Spleen (tissue), 11 donors: Measurements from ENCODE around the gene PLA2G4B. TPM values are rescaled to one million over a fixed set of nuclear protein-coding genes. Genes with fewer than 3 reads are reported as not detected.

ENCODE experiments used
- DNase-seq: peaks from one replicate; pipeline ENCODE4 v3.0.0-alpha.2; 2020
- H3K27ac ChIP-seq, 8 donors: fragments of 200-600 bp; sonication (generic) in 7 of 8; 1 replicate in 4 of 8; 2 replicates in 4 of 8; pipeline versions ENCODE4 v1.5.0 to v1.8.0; 2016 to 2021; ENCODE audit warnings: inconsistent platforms in 4 of 8, mild to moderate bottlenecking in 4 of 8, moderate library complexity in 1 of 8
- H3K27me3 ChIP-seq, 7 donors: fragments of 200-600 bp; sonication (generic) in 6 of 7; replicated peaks in 1 of 7; 1 replicate in 4 of 7; 2 replicates in 3 of 7; pipeline versions ENCODE4 v1.5.0 to v1.8.0; 2016 to 2021; ENCODE audit warnings: inconsistent platforms in 3 of 7, mild to moderate bottlenecking in 1 of 7
- H3K36me3 ChIP-seq, 6 donors: fragments of 200-600 bp; sonication (generic) in 5 of 6; 1 replicate in 4 of 6; 2 replicates in 2 of 6; pipeline versions ENCODE4 v1.5.0 to v1.8.0; 2016 to 2021; ENCODE audit warnings: inconsistent platforms in 2 of 6
- H3K4me1 ChIP-seq, 6 donors: fragments of 200-600 bp; sonication (generic) in 5 of 6; 1 replicate in 3 of 6; 2 replicates in 3 of 6; pipeline versions ENCODE4 v1.5.0 to v1.8.0; 2016 to 2021; ENCODE audit warnings: inconsistent platforms in 3 of 6
- H3K4me3 ChIP-seq, 8 donors: fragments of 200-600 bp; sonication (generic) in 7 of 8; 1 replicate in 4 of 8; 2 replicates in 4 of 8; pipeline versions ENCODE4 v1.5.0 to v1.8.0; 2016 to 2021; ENCODE audit warnings: inconsistent platforms in 4 of 8, mild to moderate bottlenecking in 4 of 8, moderate library complexity in 2 of 8
- H3K9me3 ChIP-seq, 8 donors: fragments of 200-600 bp; sonication (generic) in 7 of 8; 1 replicate in 4 of 8; 2 replicates in 4 of 8; pipeline versions ENCODE4 v1.5.0 to v1.8.0; 2016 to 2021; ENCODE audit warnings: inconsistent platforms in 4 of 8
- CTCF ChIP-seq, 11 experiments: fragments of 200-600 bp in 7 of 11; fragments of 450-650 bp in 4 of 11; sonication (generic) in 4 of 11; IDR thresholded peaks in 8 of 11; conservative IDR thresholded peaks in 3 of 11; 1 replicate in 7 of 11; 2 replicates in 4 of 11; pipeline versions ENCODE4 v1.4.0 to v1.8.0; 2016 to 2021; ENCODE audit warnings: antibody characterized with exemption in 11 of 11, inconsistent platforms in 4 of 11, mild to moderate bottlenecking in 1 of 11
- POLR2A ChIP-seq, 3 donors: fragments of 450-650 bp; IDR thresholded peaks; one replicate each; pipeline ENCODE4 v1.5.1; 2017; ENCODE audit warnings: antibody characterized with exemption in 3 of 3, mild to moderate bottlenecking in 1 of 3
- POLR2AphosphoS5 ChIP-seq, 3 donors: sonication (generic); formaldehyde crosslinking; IDR thresholded peaks; one replicate each; pipeline ENCODE4 v1.5.1; 2017; ENCODE audit warnings: antibody characterized with exemption in 3 of 3
- WGBS, 5 donors: extraction: QIAGEN DNeasy Blood & Tissue Kit in 3 of 5; methylation state at CpG; one replicate each; pipeline versions ENCODE4 v1.1.5 to v1.1.7; 2013 to 2018; 5-methylcytosine and 5-hydroxymethylcytosine counted together
- intact Hi-C: fragments of 100-400 bp; cut with DNase I; formaldehyde crosslinking; loops from one replicate; pipeline ENCODE4 v1.15.0; 2023; ENCODE audit warnings: low total_unique reads
- polyA plus RNA-seq, 3 donors: library from polyadenylated mRNA; stranded (reverse); fragments of 200-250 nt; gene quantifications; one replicate each; pipeline ENCODE4 v1.2.1, GENCODE V29; 2013
- total RNA-seq, 7 donors: library from RNA; depleted of rRNA in 3 of 7; stranded (reverse); fragments of >200 nt in 3 of 7; fragmentation: NEBNext Ultra II Directional in 4 of 7; extraction: Animal tissue kit (Norgen Biotek cat#: 25700) in 4 of 7; gene quantifications; one replicate each; pipeline versions ENCODE4 v1.1.0 to v1.2.1, GENCODE V29; 2016 to 2021
- donor health status: healthy with polysubstance abuse.
- donor health status: DM: no; HTN: no; CAD: no; lungs with moderate emphysema.
- donor health status: DM: no; HTN: no; CAD: no.
- donor health status: Bipolar disorder and iron deficiency.
- donor health status: healthy.
- donor health status: DM: no; HTN: no; CAD: no.
- donor health status: DM: yes; HTN: yes; CAD: no.

The PLA2G4B gene
- total and polyA plus RNA-seq, 10 donors = 4.0 to 20.8 (median 11.8) TPM

GRCh38 chr15:41822957-41823356 is 15.7 kb upstream of the PLA2G4B start:
- Histone ChIP-seq H3K4me1 (peaks cover 0 to 9% (median 7%) of the 10 kb centered on the region in 6 donors), H3K4me3 (no peak overlapping the region), H3K27me3 (no peaks in the 10 kb centered on the region), H3K27ac (no peak overlapping the region), H3K9me3 (no peaks in the 10 kb centered on the region), H3K36me3 (peaks cover 0 to 80% (median 54%) of the 10 kb centered on the region in 6 donors)
- no peak for DNase-seq
- WGBS, 5 donors = 94 to 98% (median 97%) methylated on average over 6 of the region's 6 CpGs
- intact Hi-C loops = no loop called here
- no peak for TF ChIP-seq CTCF (IDR thresholded peaks at IDR 0.05 in 8 of 11, conservative IDR thresholded peaks at IDR 0.05 in 3 of 11)
- no peak for TF ChIP-seq POLR2A (IDR thresholded peaks at IDR 0.05)

DNA sequence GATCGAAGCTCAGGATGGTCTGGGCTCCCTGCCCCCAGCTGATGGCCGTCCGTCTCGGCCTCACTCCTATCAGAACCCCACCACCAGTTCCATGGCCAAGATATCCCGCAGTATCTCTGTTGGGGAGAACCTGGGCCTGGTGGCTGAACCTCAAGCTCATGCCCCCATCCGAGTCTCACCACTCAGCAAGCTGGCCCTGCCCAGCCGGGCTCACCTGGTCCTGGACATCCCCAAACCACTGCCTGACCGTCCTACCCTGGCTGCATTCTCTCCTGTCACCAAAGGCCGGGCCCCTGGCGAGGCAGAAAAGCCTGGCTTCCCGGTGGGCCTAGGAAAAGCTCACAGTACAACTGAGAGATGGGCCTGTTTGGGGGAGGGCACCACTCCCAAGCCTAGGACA is 15.1 kb upstream of the PLA2G4B start:
- peaks cover 0 to 74% (median 49%) of the 10 kb centered on the region in 6 donors for H3K36me3 ChIP-seq
- H3K4me1 ChIP-seq = peaks cover under 1 to 13% (median 9%) of the 10 kb centered on the region in 6 donors
- DNase-seq = no peak
- H3K27ac ChIP-seq = no peak overlapping the region
- WGBS, 5 donors = 88 to 94% (median 91%) methylated on average over 6 to 11 of the region's 11 CpGs
- no peaks in the 10 kb centered on the region for H3K27me3 ChIP-seq
- H3K9me3 ChIP-seq = no peaks in the 10 kb centered on the region
- TF ChIP-seq POLR2A (IDR thresholded peaks at IDR 0.05) = no peak
- TF ChIP-seq POLR2AphosphoS5 (IDR thresholded peaks at IDR 0.05) = no peak
- TF ChIP-seq CTCF (IDR thresholded peaks at IDR 0.05 in 8 of 11, conservative IDR thresholded peaks at IDR 0.05 in 3 of 11) = no peak
- intact Hi-C loops = no loop called here
- H3K4me3 ChIP-seq = no peak overlapping the region

DNA sequence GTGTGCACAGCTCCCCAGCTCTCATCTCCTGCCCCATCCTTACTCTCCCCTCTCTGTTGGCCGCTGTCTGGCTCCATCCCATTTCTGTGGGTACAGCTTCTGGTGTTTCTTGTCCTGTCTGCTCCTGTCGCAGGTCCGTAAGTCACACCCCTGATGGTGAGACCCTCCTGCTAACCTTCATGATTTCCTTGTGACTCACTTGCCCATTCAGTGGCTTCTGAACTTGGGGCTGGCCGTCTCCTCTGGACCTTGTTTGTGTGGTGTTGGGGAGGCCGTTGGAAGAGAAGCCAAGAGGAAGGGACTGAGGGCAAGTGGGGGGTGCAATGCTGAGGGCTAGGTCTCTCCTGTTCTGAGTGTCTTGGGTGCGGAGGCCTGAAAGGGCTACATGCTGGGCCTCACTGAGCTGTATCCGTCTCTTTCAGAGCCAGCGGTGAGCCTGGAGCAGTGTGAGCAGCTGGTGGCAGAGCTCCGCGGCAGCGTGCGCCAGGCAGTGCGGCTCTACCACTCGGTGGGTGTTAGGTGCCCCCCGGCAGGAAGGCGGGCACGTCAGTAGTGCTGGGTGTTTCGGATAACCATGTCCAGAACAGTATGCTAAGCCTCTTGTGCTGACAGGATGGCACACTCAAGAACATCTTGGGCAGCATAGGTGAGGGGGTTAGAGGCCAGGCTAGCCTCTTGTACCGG is 14.4 kb upstream of the PLA2G4B start:
- no peak overlapping the region for H3K4me3 ChIP-seq
- no peak for DNase-seq
- peaks cover 0 to 67% (median 43%) of the 10 kb centered on the region in 6 donors for H3K36me3 ChIP-seq
- H3K27me3 ChIP-seq = no peaks in the 10 kb centered on the region
- H3K9me3 ChIP-seq = no peaks in the 10 kb centered on the region
- H3K4me1 ChIP-seq = peaks cover 7 to 20% (median 16%) of the 10 kb centered on the region in 6 donors
- intact Hi-C loops = no loop called here
- no peak overlapping the region for H3K27ac ChIP-seq
- TF ChIP-seq CTCF (IDR thresholded peaks at IDR 0.05 in 8 of 11, conservative IDR thresholded peaks at IDR 0.05 in 3 of 11) (no peak), POLR2AphosphoS5 (IDR thresholded peaks at IDR 0.05) (no peak), POLR2A (IDR thresholded peaks at IDR 0.05) (no peak)
- WGBS, 5 donors = 86 to 97% (median 93%) methylated on average over 8 to 19 of the region's 19 CpGs

DNA sequence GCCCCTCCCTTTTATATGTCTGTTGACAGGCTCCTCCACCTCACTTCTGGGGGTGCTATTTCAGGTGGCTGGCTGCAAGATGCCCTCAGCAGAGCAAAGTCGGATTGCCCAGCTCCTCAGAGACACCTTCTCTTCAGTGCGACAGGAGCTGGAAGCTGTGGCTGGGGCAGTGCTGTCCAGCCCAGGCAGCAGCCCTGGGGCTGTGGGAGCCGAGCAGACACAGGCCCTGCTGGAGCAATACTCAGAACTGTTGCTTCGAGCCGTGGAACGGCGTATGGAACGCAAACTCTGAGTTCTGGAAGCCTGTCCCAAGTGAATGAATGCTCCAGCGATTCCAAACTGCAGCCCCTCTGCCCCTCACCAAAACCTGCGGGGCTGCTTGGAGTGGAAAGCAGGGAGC is 13.5 kb upstream of the PLA2G4B start:
- no peaks in the 10 kb centered on the region for H3K9me3 ChIP-seq
- H3K36me3 ChIP-seq = peaks cover 0 to 64% (median 35%) of the 10 kb centered on the region in 6 donors
- no peak for DNase-seq
- H3K4me3 ChIP-seq = no peak overlapping the region
- 90 to 97% (median 94%) methylated on average over 7 to 10 of the region's 10 CpGs for WGBS, 5 donors
- H3K27ac ChIP-seq = no peak overlapping the region
- H3K27me3 ChIP-seq = no peaks in the 10 kb centered on the region
- TF ChIP-seq CTCF (IDR thresholded peaks at IDR 0.05 in 8 of 11, conservative IDR thresholded peaks at IDR 0.05 in 3 of 11) (no peak), POLR2AphosphoS5 (IDR thresholded peaks at IDR 0.05) (no peak), POLR2A (IDR thresholded peaks at IDR 0.05) (no peak)
- intact Hi-C loops = no loop called here
- H3K4me1 ChIP-seq = peaks cover 8 to 29% (median 23%) of the 10 kb centered on the region in 6 donors
